Endodermal cell (in vitro differentiated cells): Measurements from ENCODE around the gene DPF3. TPM values are rescaled to one million over a fixed set of nuclear protein-coding genes. Genes with fewer than 3 reads are reported as not detected.

Source experiments
- DNase-seq: peaks from one replicate; pipeline ENCODE4 v3.0.0-alpha.2; 2017
- H3K27ac ChIP-seq: 2 replicates; pipeline ENCODE4 v1.5.1; 2013; ENCODE audit warnings: mild to moderate bottlenecking, low read depth, low read length, moderate library complexity
- H3K27me3 ChIP-seq: 2 replicates; pipeline ENCODE4 v1.6.1; 2013; ENCODE audit warnings: mild to moderate bottlenecking, low read length, moderate library complexity; ENCODE audit not compliant: insufficient read depth, control insufficient read depth, poor library complexity, severe bottlenecking
- H3K36me3 ChIP-seq: 2 replicates; pipeline ENCODE4 v1.7.0; 2013; ENCODE audit warnings: mild to moderate bottlenecking, low read length, moderate library complexity; ENCODE audit not compliant: control insufficient read depth, insufficient read depth
- H3K4me1 ChIP-seq: one replicate; pipeline ENCODE4 v1.7.0; 2013; ENCODE audit warnings: low read length; ENCODE audit not compliant: control insufficient read depth, insufficient read depth
- H3K4me3 ChIP-seq: 2 replicates; pipeline ENCODE4 v1.5.1; 2013; ENCODE audit warnings: mild to moderate bottlenecking, low read length, moderate library complexity
- H3K9ac ChIP-seq: 2 replicates; pipeline ENCODE4 v1.6.1; 2013; ENCODE audit warnings: mild to moderate bottlenecking, low read length, moderate library complexity; ENCODE audit not compliant: poor library complexity, severe bottlenecking; ENCODE audit errors: extremely low read depth
- H3K9me3 ChIP-seq: 2 replicates; pipeline ENCODE4 v1.6.1; 2013; ENCODE audit warnings: mild to moderate bottlenecking, low read length, moderate library complexity; ENCODE audit not compliant: control insufficient read depth
- H3K27ac Mint-ChIP-seq: 2 replicates; pipeline ENCODE4 v1.8.0; 2020; ENCODE audit warnings: mixed read lengths
- H3K27me3 Mint-ChIP-seq: 2 replicates; pipeline ENCODE4 v1.8.0; 2021; ENCODE audit warnings: mild to moderate bottlenecking, mixed read lengths; ENCODE audit not compliant: insufficient read depth
- H3K36me3 Mint-ChIP-seq: 2 replicates; pipeline ENCODE4 v1.8.0; 2020; ENCODE audit warnings: low read depth, mixed read lengths
- H3K4me1 Mint-ChIP-seq: 2 replicates; pipeline ENCODE4 v1.8.0; 2020; ENCODE audit warnings: mixed read lengths
- H3K4me3 Mint-ChIP-seq: 2 replicates; pipeline ENCODE4 v1.8.0; 2020; ENCODE audit warnings: mild to moderate bottlenecking, moderate library complexity, mixed read lengths
- H3K9me3 Mint-ChIP-seq: 2 replicates; pipeline ENCODE4 v1.8.0; 2020; ENCODE audit warnings: mild to moderate bottlenecking, mixed read lengths
- CTCF ChIP-seq: fragments of 200-600 bp; sonication (generic); conservative IDR thresholded peaks from 2 replicates; pipeline ENCODE4 v1.5.0; 2021; ENCODE audit warnings: antibody characterized with exemption, mild to moderate bottlenecking
- whole genome bisulfite sequencing, 2 experiments: methylation state at CpG; one replicate each; pipeline versions ENCODE4 v1.1.5 to v1.1.7; 2013; ENCODE audit warnings: missing lambda C conversion rate in 2 of 2, mixed read lengths in 1 of 2; ENCODE audit not compliant: insufficient coverage in 1 of 2, insufficient read length in 1 of 2; 5-methylcytosine and 5-hydroxymethylcytosine counted together
- total RNA-seq, 2 donors: library from RNA; stranded (reverse); fragmentation: NEBNext Ultra II Directional in 1 of 2; extraction: Animal tissue kit (Norgen Biotek cat#: 25700) in 1 of 2; gene quantifications; 2 replicates in 1 of 2; 3 replicates in 1 of 2; pipeline ENCODE4 v1.2.1, GENCODE V29; 2021

DPF3 gene
- total RNA-seq, 2 donors from 2014 or later = not detected

- Histone ChIP-seq H3K27ac (no peak overlapping the region), H3K36me3 (no peaks in the 10 kb centered on the region), H3K9me3 (no peaks in the 10 kb centered on the region), H3K27me3 (no peaks in the 10 kb centered on the region), H3K4me1 (no peaks in the 10 kb centered on the region), H3K9ac (no peak overlapping the region), H3K4me3 (no peak overlapping the region)
- peaks cover 7% of the 10 kb centered on the region for H3K4me1 Mint-ChIP-seq
- WGBS, 2 experiments = 89% methylated on average over 6 of the region's 6 CpGs; no CpG with 5 or more reads in 1 of the 2 experiments
- H3K9me3 Mint-ChIP-seq = no peaks in the 10 kb centered on the region
- H3K27ac Mint-ChIP-seq = no peak overlapping the region
- no peak for DNase-seq
- H3K4me3 Mint-ChIP-seq = no peak overlapping the region
- no peaks in the 10 kb centered on the region for H3K36me3 Mint-ChIP-seq
- TF ChIP-seq CTCF = no peak
- peaks cover 5% of the 10 kb centered on the region for H3K27me3 Mint-ChIP-seq
These were observed 105.6 kb downstream of the DPF3 start for GRCh38 chr14:72788255-72788654.

- no peak overlapping the region for H3K27ac Mint-ChIP-seq
These were observed 106.1 kb downstream of the DPF3 start for GRCh38 chr14:72787841-72788240.

GRCh38 chr14:72786378-72787350 lies 107.2 kb downstream of the DPF3 start:
- Histone ChIP-seq H3K36me3 (no peaks in the 10 kb centered on the region), H3K4me3 (no peak overlapping the region), H3K27ac (no peak overlapping the region), H3K4me1 (no peaks in the 10 kb centered on the region), H3K9me3 (no peaks in the 10 kb centered on the region), H3K27me3 (no peaks in the 10 kb centered on the region), H3K9ac (no peak overlapping the region)
- DNase-seq = no peak
- Mint-ChIP-seq H3K36me3 (no peaks in the 10 kb centered on the region), H3K27me3 (peaks cover 10% of the 10 kb centered on the region), H3K27ac (no peak overlapping the region), H3K9me3 (no peaks in the 10 kb centered on the region), H3K4me1 (no peaks in the 10 kb centered on the region), H3K4me3 (no peak overlapping the region)
- 89 to 92% methylated on average over 11 to 13 of the region's 13 CpGs for WGBS, 2 experiments
- TF ChIP-seq CTCF = no peak

More at GRCh38 chr14:72787841-72788240, 106.1 kb downstream of the DPF3 start:
- no peak overlapping the region for H3K27ac ChIP-seq
- no peak overlapping the region for H3K4me3 Mint-ChIP-seq
- H3K27me3 ChIP-seq = no peaks in the 10 kb centered on the region
- TF ChIP-seq CTCF = no peak
- H3K36me3 ChIP-seq = no peaks in the 10 kb centered on the region
- H3K36me3 Mint-ChIP-seq = no peaks in the 10 kb centered on the region
- H3K9me3 Mint-ChIP-seq = no peaks in the 10 kb centered on the region
- peaks cover 7% of the 10 kb centered on the region for H3K4me1 Mint-ChIP-seq
- DNase-seq = peak; percentile 41
- no peaks in the 10 kb centered on the region for H3K9me3 ChIP-seq
- H3K4me1 ChIP-seq = no peaks in the 10 kb centered on the region
- H3K27me3 Mint-ChIP-seq = peaks cover 7% of the 10 kb centered on the region
- no peak overlapping the region for H3K4me3 ChIP-seq
- WGBS, 2 experiments = 88 to 89% methylated on average over 3 to 6 of the region's 6 CpGs
- H3K9ac ChIP-seq = no peak overlapping the region
